CD4-positive, alpha-beta T cell treated with Interleukin-4 for 1 hour (primary cell): Measurements from ENCODE around the gene KDM2A.
A peak's percentile ranks its signal among the peaks of the same experiment; 100 is the strongest.

Experiments
- DNase-seq, 2 donors: peaks; one replicate each; pipeline ENCODE4 v3.0.0-alpha.2; 2020 to 2022

Gene KDM2A

GRCh38 chr11:67274768-67275605 is 155.9 kb downstream of the KDM2A start:
- no peak for DNase-seq

DNA sequence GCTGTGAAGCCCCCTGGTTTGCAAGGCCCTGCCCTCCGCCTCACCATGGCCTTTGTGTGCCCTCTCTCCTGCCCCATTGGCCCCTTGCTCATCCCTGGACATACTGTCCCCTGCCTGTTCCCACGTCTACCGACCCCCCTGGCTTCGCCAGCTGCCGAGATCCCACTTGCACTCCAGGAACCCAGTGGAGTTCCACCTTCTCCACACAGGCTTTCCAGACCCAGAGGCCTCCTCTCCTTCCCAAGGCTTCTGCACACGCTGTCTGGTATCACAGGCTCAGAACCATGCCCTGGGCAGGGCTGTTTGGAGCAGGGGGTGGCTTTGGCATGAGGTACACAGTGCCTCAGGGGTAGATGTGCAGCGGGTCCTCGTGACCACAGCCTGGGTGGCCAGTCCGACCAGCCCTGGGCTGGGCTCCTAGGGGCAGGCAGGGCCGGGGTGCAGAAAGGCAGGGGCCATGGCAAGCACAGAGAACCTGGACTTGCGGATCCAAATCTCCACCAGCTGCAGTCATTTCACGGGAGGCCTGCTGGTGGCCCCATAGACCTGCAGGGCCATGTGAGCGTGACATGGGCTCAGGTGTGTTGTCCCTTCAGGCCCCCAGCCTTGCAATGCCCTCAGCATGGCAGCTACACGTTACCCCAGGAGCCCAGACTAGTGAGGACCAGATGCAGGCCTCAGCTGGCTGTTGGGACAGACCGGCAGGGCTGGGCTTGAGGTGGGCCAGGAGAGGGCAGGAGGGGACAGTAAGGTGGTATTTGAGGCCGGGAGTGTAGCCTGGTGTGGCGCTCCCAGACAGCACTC is 156.7 kb downstream of the KDM2A start:
- no peak for DNase-seq

GRCh38 chr11:67276781-67277230 is 157.7 kb downstream of the KDM2A start:
- peak in 1 of 2 donors; percentile 50 for DNase-seq

DNA sequence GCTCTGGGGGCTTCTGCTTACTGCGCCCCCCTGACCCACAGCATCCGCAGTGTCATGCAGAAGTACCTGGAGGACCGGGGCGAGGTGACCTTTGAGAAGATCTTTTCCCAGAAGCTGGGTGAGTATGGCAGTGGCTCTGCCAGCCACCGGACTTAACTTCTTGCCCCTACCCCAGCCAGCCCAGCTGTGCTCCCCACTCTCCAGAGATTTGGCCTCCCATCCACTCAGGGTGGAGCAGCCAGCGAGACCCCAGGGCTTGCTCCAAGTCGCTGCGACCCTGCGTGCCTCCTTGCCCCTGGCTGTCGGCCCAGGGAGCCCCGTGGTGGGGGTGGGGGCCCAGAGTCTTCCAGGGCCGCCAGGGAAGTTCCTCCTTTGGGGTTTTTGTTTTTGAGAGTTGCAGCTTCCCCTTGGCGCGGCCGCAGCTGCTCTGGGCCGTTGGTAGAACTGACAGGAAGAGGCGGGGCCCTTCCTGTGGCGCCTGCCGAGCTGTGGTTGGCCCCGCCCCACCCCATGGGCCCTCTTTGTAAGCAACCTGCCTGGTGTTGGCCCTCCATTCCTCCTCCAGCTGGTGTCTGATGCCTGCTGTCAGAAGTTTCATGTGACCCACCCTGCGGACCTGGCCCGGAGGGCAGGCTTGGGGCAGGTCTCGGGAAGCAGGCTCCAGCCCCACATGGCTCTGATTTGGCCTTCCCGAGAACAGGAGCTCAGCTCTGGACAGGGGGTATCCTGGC is 158.3 kb downstream of the KDM2A start:
- DNase-seq = peak; percentile 93 to 96

- no peak for DNase-seq
Observed at GRCh38 chr11:67278135-67278938, 159.3 kb downstream of the KDM2A start.

GRCh38 chr11:67278939-67279588 is 160.0 kb downstream of the KDM2A start:
- no peak for DNase-seq

- no peak for DNase-seq
Observed at GRCh38 chr11:67279589-67280340, 160.7 kb downstream of the KDM2A start.

DNA sequence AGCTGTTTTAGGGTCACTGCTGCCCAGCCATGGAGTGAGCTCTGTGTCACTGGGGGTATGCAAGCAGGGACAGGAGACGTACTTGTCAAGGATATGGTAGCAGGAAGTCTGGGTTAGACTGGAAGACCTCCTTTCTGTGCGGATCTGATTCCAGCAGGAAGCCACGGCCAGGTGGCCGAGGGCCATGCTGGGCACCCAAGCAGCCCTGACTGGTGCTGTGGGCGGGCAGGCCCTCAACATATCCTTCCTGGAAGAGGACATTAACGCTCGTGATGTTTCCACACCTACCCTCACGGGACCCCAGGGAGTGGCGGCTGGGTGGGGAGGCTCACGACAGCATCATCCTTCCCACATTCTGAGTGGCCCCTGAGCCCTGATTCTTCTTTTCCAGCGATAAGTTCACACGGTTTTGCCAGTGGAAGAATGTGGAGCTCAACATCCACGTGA is 161.3 kb downstream of the KDM2A start:
- DNase-seq = no peak

- DNase-seq = no peak
Observed at GRCh38 chr11:67280788-67281551, 161.9 kb downstream of the KDM2A start.

- DNase-seq = no peak
Observed at GRCh38 chr11:67281552-67282150, 162.6 kb downstream of the KDM2A start.

DNA sequence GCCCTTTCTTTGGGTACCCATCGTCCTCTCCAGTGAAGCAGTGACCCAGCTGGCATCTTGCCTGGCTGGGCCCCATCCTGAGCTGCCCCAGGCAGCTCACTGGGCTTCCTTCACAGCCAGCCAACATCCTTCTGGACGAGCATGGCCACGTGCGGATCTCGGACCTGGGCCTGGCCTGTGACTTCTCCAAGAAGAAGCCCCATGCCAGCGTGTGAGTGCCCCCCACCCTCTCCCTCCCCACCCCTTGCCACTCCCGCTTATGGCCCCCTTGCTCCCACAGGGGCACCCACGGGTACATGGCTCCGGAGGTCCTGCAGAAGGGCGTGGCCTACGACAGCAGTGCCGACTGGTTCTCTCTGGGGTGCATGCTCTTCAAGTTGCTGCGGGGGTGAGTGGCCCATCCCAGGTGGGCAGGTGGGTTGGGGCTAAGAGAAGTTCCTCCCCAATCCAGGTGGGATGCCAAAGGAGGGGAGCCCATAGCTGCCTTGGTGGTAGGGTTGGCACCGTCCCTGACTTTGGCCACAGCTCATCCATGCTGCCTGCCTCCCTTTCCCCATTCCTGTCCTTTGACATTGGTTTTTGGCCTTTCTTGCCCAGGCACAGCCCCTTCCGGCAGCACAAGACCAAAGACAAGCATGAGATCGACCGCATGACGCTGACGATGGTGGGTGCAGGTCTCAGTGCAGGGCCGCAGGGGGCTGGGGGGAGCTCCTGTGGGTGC is 163.3 kb downstream of the KDM2A start:
- no peak for DNase-seq

- no peak for DNase-seq
Observed at GRCh38 chr11:67282876-67283371, 163.9 kb downstream of the KDM2A start.

DNA sequence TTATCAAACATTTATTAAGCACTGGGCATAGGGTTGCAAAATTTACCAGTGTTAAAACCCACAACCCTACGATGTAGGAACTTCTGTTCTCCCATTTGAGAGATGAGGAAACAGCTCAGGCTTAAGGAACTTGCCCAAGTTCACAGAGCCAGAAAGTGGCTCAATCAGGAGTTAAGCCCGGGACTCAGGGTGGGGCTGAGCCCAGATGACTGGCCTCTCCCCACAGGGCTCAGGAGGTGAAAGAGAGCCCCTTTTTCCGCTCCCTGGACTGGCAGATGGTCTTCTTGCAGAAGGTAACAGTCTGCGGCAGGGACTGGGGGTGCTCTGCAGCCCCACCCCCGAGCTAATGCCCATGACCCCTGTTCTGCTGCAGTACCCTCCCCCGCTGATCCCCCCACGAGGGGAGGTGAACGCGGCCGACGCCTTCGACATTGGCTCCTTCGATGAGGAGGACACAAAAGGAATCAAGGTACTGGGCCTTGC is 164.5 kb downstream of the KDM2A start:
- DNase-seq = peak in 1 of 2 donors; percentile 42

GRCh38 chr11:67284811-67285540 is 165.9 kb downstream of the KDM2A start:
- no peak for DNase-seq

DNA sequence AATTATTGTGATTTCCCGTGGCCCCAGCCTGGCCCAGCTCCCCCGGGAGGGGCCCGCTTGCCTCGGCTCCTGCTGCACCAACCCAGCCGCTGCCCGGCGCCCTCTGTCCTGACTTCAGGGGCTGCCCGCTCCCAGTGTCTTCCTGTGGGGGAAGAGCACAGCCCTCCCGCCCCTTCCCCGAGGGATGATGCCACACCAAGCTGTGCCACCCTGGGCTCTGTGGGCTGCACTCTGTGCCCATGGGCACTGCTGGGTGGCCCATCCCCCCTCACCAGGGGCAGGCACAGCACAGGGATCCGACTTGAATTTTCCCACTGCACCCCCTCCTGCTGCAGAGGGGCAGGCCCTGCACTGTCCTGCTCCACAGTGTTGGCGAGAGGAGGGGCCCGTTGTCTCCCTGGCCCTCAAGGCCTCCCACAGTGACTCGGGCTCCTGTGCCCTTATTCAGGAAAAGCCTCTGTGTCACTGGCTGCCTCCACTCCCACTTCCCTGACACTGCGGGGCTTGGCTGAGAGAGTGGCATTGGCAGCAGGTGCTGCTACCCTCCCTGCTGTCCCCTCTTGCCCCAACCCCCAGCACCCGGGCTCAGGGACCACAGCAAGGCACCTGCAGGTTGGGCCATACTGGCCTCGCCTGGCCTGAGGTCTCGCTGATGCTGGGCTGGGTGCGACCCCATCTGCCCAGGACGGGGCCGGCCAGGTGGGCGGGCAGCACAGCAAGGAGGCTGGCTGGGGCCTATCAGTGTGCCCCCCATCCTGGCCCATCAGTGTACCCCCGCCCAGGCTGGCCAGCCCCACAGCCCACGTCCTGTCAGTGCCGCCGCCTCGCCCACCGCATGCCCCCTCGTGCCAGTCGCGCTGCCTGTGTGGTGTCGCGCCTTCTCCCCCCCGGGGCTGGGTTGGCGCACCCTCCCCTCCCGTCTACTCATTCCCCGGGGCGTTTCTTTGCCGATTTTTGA is 166.8 kb downstream of the KDM2A start:
- DNase-seq = peak; percentile 39 to 50

DNA sequence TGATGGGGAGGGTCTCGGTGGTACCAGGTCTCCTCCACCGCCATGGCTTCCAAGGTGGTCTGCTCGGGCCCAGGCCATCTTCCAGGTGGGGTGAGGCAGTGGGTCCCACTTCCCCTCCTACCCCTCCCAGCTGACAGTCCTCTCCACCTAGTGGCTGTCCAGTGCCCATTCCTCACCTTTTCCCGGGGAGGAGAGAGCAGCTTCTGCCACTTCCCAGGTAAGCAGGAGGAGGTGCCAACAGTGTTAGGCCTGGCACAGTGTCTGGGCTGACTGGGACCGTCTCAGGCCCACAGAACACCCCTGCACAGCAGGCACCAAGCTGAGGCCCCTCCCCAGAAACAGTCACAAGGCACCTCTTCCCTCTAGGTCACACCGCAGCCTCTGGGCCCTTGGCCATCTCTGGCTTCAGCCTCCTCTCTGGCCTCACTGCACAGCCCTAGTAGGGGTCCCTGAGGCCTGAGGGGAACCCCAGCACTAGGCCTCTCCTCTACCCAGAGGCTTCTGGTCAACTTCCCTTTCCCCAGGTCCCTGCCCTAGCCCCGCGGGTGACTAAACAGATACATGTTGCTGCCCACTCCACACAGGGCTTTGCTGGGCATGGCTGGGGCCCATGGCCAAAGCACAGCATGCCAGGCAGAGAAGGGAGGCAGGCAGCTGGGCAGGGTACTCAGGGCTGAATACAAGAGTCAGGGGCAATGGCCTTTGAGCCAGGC is 167.7 kb downstream of the KDM2A start:
- DNase-seq = peak in 1 of 2 donors; percentile 54
